Measurements from ENCODE around the gene RAPGEF1. TPM values are rescaled to one million over a fixed set of nuclear protein-coding genes. Genes with fewer than 3 reads are reported as not detected.
"Not testable (repeated sequence)": the region's sequence is repeated elsewhere in the genome, so short reads cannot be mapped to it uniquely, and the experiment has no call there.

RAPGEF1 gene
- total and polyA plus RNA-seq, 3 donors from 2014 or later: 36.1 to 56.9 (median 55.8) TPM

- DNase-seq: no peak
- Histone ChIP-seq H3K4me3 (no peak overlapping the region), H3K9me3 (no peaks in the 10 kb centered on the region), H3K4me1 (peaks cover 18% of the 10 kb centered on the region), H3K27ac (no peak overlapping the region), H3K36me3 (ENCODE audit: low read depth, missing control alignments) (no peaks in the 10 kb centered on the region), H3K27me3 (no peaks in the 10 kb centered on the region)
- 77 to 81% methylated on average over 4 of the region's 4 CpGs for WGBS, 2 donors
- intact Hi-C loops (cut with DNase I; ENCODE audit: low total_unique reads): no loop called here
- TF ChIP-seq CTCF (IDR thresholded peaks at IDR 0.05): no peak
- TF ChIP-seq POLR2A (IDR thresholded peaks at IDR 0.05): no peak
Measured at GRCh38 chr9:131666029-131666428, 73.8 kb downstream of the RAPGEF1 start.

GRCh38 chr9:131663288-131663687 lies 76.6 kb downstream of the RAPGEF1 start:
- TF ChIP-seq CTCF (IDR thresholded peaks at IDR 0.05) (no peak), POLR2A (IDR thresholded peaks at IDR 0.05) (no peak)
- Histone ChIP-seq H3K27me3 (no peaks in the 10 kb centered on the region), H3K9me3 (no peaks in the 10 kb centered on the region), H3K27ac (no peak overlapping the region), H3K4me3 (no peak overlapping the region), H3K36me3 (ENCODE audit: low read depth, missing control alignments) (no peaks in the 10 kb centered on the region), H3K4me1 (peaks cover 9% of the 10 kb centered on the region)
- 81 to 84% methylated on average over 5 of the region's 5 CpGs for WGBS, 2 donors
- intact Hi-C loops (cut with DNase I; ENCODE audit: low total_unique reads): no loop called here
- DNase-seq: no peak

GRCh38 chr9:131662289-131662621 lies 77.6 kb downstream of the RAPGEF1 start:
- H3K4me1 ChIP-seq: peaks cover 11% of the 10 kb centered on the region
- intact Hi-C loops (cut with DNase I; ENCODE audit: low total_unique reads); DNase-seq; H3K27me3 ChIP-seq; H3K36me3 ChIP-seq (ENCODE audit: low read depth, missing control alignments); H3K4me3 ChIP-seq; H3K9me3 ChIP-seq; H3K27ac ChIP-seq: not testable (repeated sequence)
- 91 to 92% methylated on average over 4 of the region's 4 CpGs for WGBS, 2 donors

- Histone ChIP-seq H3K9me3 (no peaks in the 10 kb centered on the region), H3K27me3 (no peaks in the 10 kb centered on the region), H3K4me1 (peaks cover 11% of the 10 kb centered on the region), H3K36me3 (ENCODE audit: low read depth, missing control alignments) (no peaks in the 10 kb centered on the region), H3K27ac (no peak overlapping the region), H3K4me3 (no peak overlapping the region)
- WGBS, 2 donors: 88 to 89% methylated on average over 6 of the region's 6 CpGs
- no peak for DNase-seq
- intact Hi-C loops (cut with DNase I; ENCODE audit: low total_unique reads): no loop called here
- TF ChIP-seq POLR2A (IDR thresholded peaks at IDR 0.05) (no peak), CTCF (IDR thresholded peaks at IDR 0.05) (no peak)
Measured at GRCh38 chr9:131661568-131662288, 78.1 kb downstream of the RAPGEF1 start.

GRCh38 chr9:131660466-131661405 lies 79.1 kb downstream of the RAPGEF1 start:
- no peak for DNase-seq
- Histone ChIP-seq H3K4me3 (no peak overlapping the region), H3K4me1 (peaks cover 11% of the 10 kb centered on the region), H3K36me3 (ENCODE audit: low read depth, missing control alignments) (no peaks in the 10 kb centered on the region), H3K27ac (no peak overlapping the region), H3K27me3 (no peaks in the 10 kb centered on the region), H3K9me3 (no peaks in the 10 kb centered on the region)
- 88 to 92% methylated on average over 16 to 19 of the region's 19 CpGs for WGBS, 2 donors
- TF ChIP-seq POLR2A (IDR thresholded peaks at IDR 0.05) (no peak), CTCF (IDR thresholded peaks at IDR 0.05) (no peak)
- intact Hi-C loops (cut with DNase I; ENCODE audit: low total_unique reads): no loop called here

Measured in testis (tissue), 3 donors.